Tibial nerve (tissue), 4 donors: ENCODE results near the gene MRC1. TPM values are rescaled to one million over a fixed set of nuclear protein-coding genes. Genes with fewer than 3 reads are reported as not detected.

Source experiments
- DNase-seq, 2 donors: peaks; one replicate each; pipeline ENCODE4 v3.0.0-alpha.2; 2019; ENCODE audit warnings: low spot score in 2 of 2
- H3K27ac ChIP-seq, 4 donors: fragments of 200-600 bp; sonication (generic) in 3 of 4; one replicate each; pipeline ENCODE4 v1.5.1; 2017 to 2019; ENCODE audit warnings: mild to moderate bottlenecking in 1 of 4
- H3K27me3 ChIP-seq, 2 donors: fragments of 200-600 bp; sonication (generic) in 1 of 2; one replicate each; pipeline versions ENCODE4 v1.5.1 to v1.6.0; 2017 to 2019
- H3K36me3 ChIP-seq, 3 donors: fragments of 200-600 bp; sonication (generic); one replicate each; pipeline ENCODE4 v1.5.1; 2018 to 2019
- H3K4me1 ChIP-seq, 4 donors: fragments of 200-600 bp; sonication (generic) in 3 of 4; one replicate each; pipeline ENCODE4 v1.5.1; 2017 to 2019
- H3K4me3 ChIP-seq, 4 donors: fragments of 200-600 bp; sonication (generic) in 3 of 4; one replicate each; pipeline ENCODE4 v1.5.1; 2017 to 2019; ENCODE audit warnings: mild to moderate bottlenecking in 1 of 4, moderate library complexity in 1 of 4
- H3K9me3 ChIP-seq, 4 donors: fragments of 200-600 bp; sonication (generic) in 3 of 4; one replicate each; pipeline ENCODE4 v1.5.1; 2017 to 2019
- EP300 ChIP-seq, 2 donors: sonication (generic); formaldehyde crosslinking; IDR thresholded peaks; one replicate each; pipeline ENCODE4 v1.6.1; 2017; ENCODE audit warnings: antibody characterized with exemption in 2 of 2, mild to moderate bottlenecking in 1 of 2
- POLR2A ChIP-seq, 2 donors: fragments of 450-650 bp; IDR thresholded peaks; one replicate each; pipeline ENCODE4 v1.6.1; 2017; ENCODE audit warnings: antibody characterized with exemption in 2 of 2, mild to moderate bottlenecking in 2 of 2, moderate library complexity in 2 of 2
- WGBS, 2 donors: methylation state at CpG; one replicate each; pipeline ENCODE4 v1.1.5; 2018; 5-methylcytosine and 5-hydroxymethylcytosine counted together
- total RNA-seq, 4 donors: library from RNA; depleted of rRNA; stranded (reverse); fragments of >200 nt; gene quantifications; one replicate each; pipeline ENCODE4 v1.1.0, GENCODE V29; 2016
- TF ChIP-seq, protein P1 (sequence below), 5 experiments: fragments of 200-600 bp in 3 of 5; fragments of 450-650 bp in 2 of 5; sonication (generic) in 3 of 5; IDR thresholded peaks; one replicate each; pipeline ENCODE4 v1.5.1; 2016 to 2019; ENCODE audit warnings: antibody characterized with exemption in 5 of 5, mild to moderate bottlenecking in 3 of 5, moderate library complexity in 2 of 5

MRC1 gene
- total RNA-seq, 4 donors from 2014 or later = 34.3 to 52.2 (median 44.8) TPM

DNA sequence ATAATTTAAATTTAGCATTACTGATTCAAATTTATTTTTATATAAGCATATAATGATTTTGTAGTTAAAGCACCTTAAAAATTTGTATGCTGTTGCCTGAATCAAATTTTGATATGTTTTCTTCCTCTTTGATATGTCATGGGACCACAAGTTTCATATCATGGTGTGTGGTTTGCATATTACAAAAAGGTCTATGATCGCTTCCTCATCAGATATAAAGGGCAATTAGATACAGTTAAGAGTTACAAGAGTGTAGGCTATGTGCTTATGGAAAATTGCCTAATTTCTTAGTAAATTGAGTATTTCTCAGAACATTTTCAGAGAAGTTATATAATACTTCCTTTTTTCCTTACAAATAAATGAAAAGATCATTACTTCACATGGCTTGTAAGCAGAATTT, 22.2 kb downstream of the MRC1 start:
- WGBS, 2 donors = 81 to 90% methylated on average over 1 of the region's 1 CpG
- no peak overlapping the region for H3K4me3 ChIP-seq

GRCh38 chr10:17831896-17832295, 22.7 kb downstream of the MRC1 start:
- WGBS, 2 donors = 80 to 85% methylated on average over 6 of the region's 6 CpGs
- peaks cover 0 to 7% of the 10 kb centered on the region in 2 donors for H3K27me3 ChIP-seq
- no peak overlapping the region for H3K4me3 ChIP-seq
- H3K4me1 ChIP-seq = peaks cover 0 to 4% (median 0%) of the 10 kb centered on the region in 4 donors
- no peak for DNase-seq
- no peak overlapping the region for H3K27ac ChIP-seq
- H3K36me3 ChIP-seq = no peaks in the 10 kb centered on the region
- H3K9me3 ChIP-seq = no peaks in the 10 kb centered on the region
- TF ChIP-seq POLR2A (IDR thresholded peaks at IDR 0.05) (no peak), EP300 (IDR thresholded peaks at IDR 0.05) (no peak)
- TF ChIP-seq, protein P1, sequence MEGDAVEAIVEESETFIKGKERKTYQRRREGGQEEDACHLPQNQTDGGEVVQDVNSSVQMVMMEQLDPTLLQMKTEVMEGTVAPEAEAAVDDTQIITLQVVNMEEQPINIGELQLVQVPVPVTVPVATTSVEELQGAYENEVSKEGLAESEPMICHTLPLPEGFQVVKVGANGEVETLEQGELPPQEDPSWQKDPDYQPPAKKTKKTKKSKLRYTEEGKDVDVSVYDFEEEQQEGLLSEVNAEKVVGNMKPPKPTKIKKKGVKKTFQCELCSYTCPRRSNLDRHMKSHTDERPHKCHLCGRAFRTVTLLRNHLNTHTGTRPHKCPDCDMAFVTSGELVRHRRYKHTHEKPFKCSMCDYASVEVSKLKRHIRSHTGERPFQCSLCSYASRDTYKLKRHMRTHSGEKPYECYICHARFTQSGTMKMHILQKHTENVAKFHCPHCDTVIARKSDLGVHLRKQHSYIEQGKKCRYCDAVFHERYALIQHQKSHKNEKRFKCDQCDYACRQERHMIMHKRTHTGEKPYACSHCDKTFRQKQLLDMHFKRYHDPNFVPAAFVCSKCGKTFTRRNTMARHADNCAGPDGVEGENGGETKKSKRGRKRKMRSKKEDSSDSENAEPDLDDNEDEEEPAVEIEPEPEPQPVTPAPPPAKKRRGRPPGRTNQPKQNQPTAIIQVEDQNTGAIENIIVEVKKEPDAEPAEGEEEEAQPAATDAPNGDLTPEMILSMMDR (IDR thresholded peaks at IDR 0.05) = no peak

More for the DNA sequence above, 22.2 kb downstream of the MRC1 start:
- DNase-seq = no peak
- TF ChIP-seq, protein P1 (IDR thresholded peaks at IDR 0.05) = no peak
- TF ChIP-seq POLR2A (IDR thresholded peaks at IDR 0.05) (no peak), EP300 (IDR thresholded peaks at IDR 0.05) (no peak)
- Histone ChIP-seq H3K36me3 (no peaks in the 10 kb centered on the region), H3K9me3 (no peaks in the 10 kb centered on the region), H3K27ac (no peak overlapping the region), H3K4me1 (no peaks in the 10 kb centered on the region), H3K27me3 (peaks cover 0 to 7% of the 10 kb centered on the region in 2 donors)

- Histone ChIP-seq H3K4me3 (no peak overlapping the region), H3K27me3 (peaks cover 0 to 7% of the 10 kb centered on the region in 2 donors), H3K27ac (no peak overlapping the region), H3K4me1 (peaks cover 0 to 8% (median 0%) of the 10 kb centered on the region in 4 donors), H3K9me3 (no peaks in the 10 kb centered on the region), H3K36me3 (no peaks in the 10 kb centered on the region)
- WGBS, 2 donors = 82 to 87% methylated on average over 6 of the region's 6 CpGs
- TF ChIP-seq EP300 (IDR thresholded peaks at IDR 0.05) (no peak), POLR2A (IDR thresholded peaks at IDR 0.05) (no peak)
- TF ChIP-seq, protein P1 (IDR thresholded peaks at IDR 0.05) = no peak
- no peak for DNase-seq
Observed at GRCh38 chr10:17833656-17834055, 24.5 kb downstream of the MRC1 start.

DNA sequence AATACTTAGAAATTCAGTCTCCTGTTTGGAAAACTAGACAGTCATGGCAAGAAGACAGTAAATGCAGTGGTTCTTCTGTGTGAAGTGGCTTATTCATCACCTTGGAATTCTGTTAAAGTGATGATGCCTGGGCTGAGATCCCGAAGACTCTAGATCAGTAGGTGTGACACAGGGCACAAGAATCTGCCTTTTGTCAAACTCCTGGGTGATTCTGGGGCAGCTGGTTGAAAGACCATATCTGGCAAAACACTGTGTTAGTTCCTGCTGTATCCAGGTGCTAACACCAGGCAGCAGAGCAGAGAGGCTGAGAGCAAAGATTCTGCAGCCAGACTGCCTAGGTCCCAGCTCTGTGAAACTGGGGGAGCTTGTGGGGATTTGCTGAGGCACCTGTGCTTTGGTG, 26.5 kb downstream of the MRC1 start:
- no peak for DNase-seq
- Histone ChIP-seq H3K4me1 (peaks cover 0 to 8% (median 0%) of the 10 kb centered on the region in 4 donors), H3K4me3 (no peak overlapping the region), H3K27me3 (peaks cover 0 to 7% of the 10 kb centered on the region in 2 donors), H3K36me3 (no peaks in the 10 kb centered on the region), H3K27ac (no peak overlapping the region), H3K9me3 (no peaks in the 10 kb centered on the region)
- WGBS, 2 donors = 60 to 70% methylated on average over 1 of the region's 1 CpG
- TF ChIP-seq EP300 (IDR thresholded peaks at IDR 0.05) (no peak), POLR2A (IDR thresholded peaks at IDR 0.05) (no peak)
- TF ChIP-seq, protein P1 (IDR thresholded peaks at IDR 0.05) = no peak

- peak overlapping the region in 1 of 4 donors; percentile 18 for H3K4me3 ChIP-seq
- no peak overlapping the region for H3K27ac ChIP-seq
- no peaks in the 10 kb centered on the region for H3K36me3 ChIP-seq
- no peak for DNase-seq
- peaks cover 0 to 7% of the 10 kb centered on the region in 2 donors for H3K27me3 ChIP-seq
- TF ChIP-seq, protein P1 (IDR thresholded peaks at IDR 0.05) = no peak
- TF ChIP-seq POLR2A (IDR thresholded peaks at IDR 0.05) = no peak
- no peak for TF ChIP-seq EP300 (IDR thresholded peaks at IDR 0.05)
- H3K4me1 ChIP-seq = peaks cover 0 to 8% (median 0%) of the 10 kb centered on the region in 4 donors
- no peaks in the 10 kb centered on the region for H3K9me3 ChIP-seq
- 14 to 15% methylated on average over 8 of the region's 8 CpGs for WGBS, 2 donors
Observed at GRCh38 chr10:17836942-17837341, 27.8 kb downstream of the MRC1 start.
